OCI-LY7 (cell line): ENCODE data around the gene MSH3.

Experiments used
- EZH2phosphoT487 ChIP-seq: fragments of 200-600 bp; sonication (generic); IDR thresholded peaks from 2 replicates; pipeline ENCODE4 v1.6.1; 2018; ENCODE audit warnings: low read depth, borderline replicate concordance, mild to moderate bottlenecking, mixed run types, antibody characterized with exemption, low read length, moderate library complexity, mixed read lengths
- TF ChIP-seq, protein P1 (sequence below): fragments of 200-600 bp; sonication (generic); conservative IDR thresholded peaks from 2 replicates; pipeline ENCODE4 v1.5.1; 2014; ENCODE audit warnings: mild to moderate bottlenecking, antibody characterized with exemption, low read length, moderate library complexity, mixed read lengths

DNA sequence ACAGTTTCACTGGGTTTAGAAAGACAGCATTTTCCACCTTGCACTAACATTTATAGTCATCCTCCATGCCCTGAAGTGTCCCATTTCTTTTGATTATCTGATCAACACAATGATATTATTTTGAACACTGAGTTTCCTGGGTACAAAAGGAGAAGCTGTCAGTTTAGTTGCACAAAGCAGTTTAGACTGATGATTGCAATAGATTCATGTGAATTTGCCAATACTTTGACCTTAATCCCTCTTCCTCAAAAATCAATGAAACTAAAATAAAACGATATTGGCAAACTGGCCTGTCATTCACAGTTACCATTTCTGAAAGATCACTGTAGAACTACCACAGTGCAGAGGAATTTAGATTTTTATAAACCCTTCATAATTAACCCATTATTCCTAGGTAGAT lies 271.5 kb downstream of the MSH3 start:
- TF ChIP-seq, protein P1, sequence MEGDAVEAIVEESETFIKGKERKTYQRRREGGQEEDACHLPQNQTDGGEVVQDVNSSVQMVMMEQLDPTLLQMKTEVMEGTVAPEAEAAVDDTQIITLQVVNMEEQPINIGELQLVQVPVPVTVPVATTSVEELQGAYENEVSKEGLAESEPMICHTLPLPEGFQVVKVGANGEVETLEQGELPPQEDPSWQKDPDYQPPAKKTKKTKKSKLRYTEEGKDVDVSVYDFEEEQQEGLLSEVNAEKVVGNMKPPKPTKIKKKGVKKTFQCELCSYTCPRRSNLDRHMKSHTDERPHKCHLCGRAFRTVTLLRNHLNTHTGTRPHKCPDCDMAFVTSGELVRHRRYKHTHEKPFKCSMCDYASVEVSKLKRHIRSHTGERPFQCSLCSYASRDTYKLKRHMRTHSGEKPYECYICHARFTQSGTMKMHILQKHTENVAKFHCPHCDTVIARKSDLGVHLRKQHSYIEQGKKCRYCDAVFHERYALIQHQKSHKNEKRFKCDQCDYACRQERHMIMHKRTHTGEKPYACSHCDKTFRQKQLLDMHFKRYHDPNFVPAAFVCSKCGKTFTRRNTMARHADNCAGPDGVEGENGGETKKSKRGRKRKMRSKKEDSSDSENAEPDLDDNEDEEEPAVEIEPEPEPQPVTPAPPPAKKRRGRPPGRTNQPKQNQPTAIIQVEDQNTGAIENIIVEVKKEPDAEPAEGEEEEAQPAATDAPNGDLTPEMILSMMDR = no peak
- no peak for TF ChIP-seq EZH2phosphoT487
